ENCODE data around the gene ZNF75A. TPM values are rescaled to one million over a fixed set of nuclear protein-coding genes. Genes with fewer than 3 reads are reported as not detected.
A peak's percentile ranks its signal among the peaks of the same experiment; 100 is the strongest.
"Not testable (repeated sequence)": the region's sequence is repeated elsewhere in the genome, so short reads cannot be mapped to it uniquely, and the experiment has no call there.

Gene ZNF75A
- total and polyA plus RNA-seq, 12 donors = 7.9 to 46.4 (median 24.0) TPM

- no peak for TF ChIP-seq POLR2A (IDR thresholded peaks at IDR 0.05)
- no peak for TF ChIP-seq CTCF (IDR thresholded peaks at IDR 0.05)
- no peaks in the 10 kb centered on the region for H3K27me3 ChIP-seq
- intact Hi-C loops (cut with DNase I) = loop anchor here in 1 of 2 donors (10.0 kb wide), 1 partner anchor 227 kb away; the partner anchor contains the start of gene C16orf90
- 38 to 50% (median 43%) methylated on average over 1 of the region's 1 CpG for WGBS, 4 donors
- peaks cover 0 to 22% of the 10 kb centered on the region in 2 donors for H3K4me1 ChIP-seq (replicated peaks in 1 of 2)
- peak in 6 of 7 donors; percentile 46 to 72 (median 50) for DNase-seq
- no peaks in the 10 kb centered on the region for H3K9me3 ChIP-seq (replicated peaks in 1 of 3)
- peak overlapping the region in 1 of 5 donors; percentile 19 for H3K27ac ChIP-seq
- no peaks in the 10 kb centered on the region for H3K36me3 ChIP-seq (replicated peaks in 1 of 2)
- H3K4me3 ChIP-seq = no peak overlapping the region
Measured at GRCh38 chr16:3268294-3268693, 37.0 kb upstream of the ZNF75A start.

- H3K27me3 ChIP-seq; H3K36me3 ChIP-seq (replicated peaks in 1 of 2); H3K9me3 ChIP-seq (replicated peaks in 1 of 3); DNase-seq; H3K4me3 ChIP-seq; intact Hi-C loops (cut with DNase I); H3K27ac ChIP-seq: not testable (repeated sequence)
- peaks cover 0 to 15% of the 10 kb centered on the region in 2 donors for H3K4me1 ChIP-seq (replicated peaks in 1 of 2)
- WGBS, 4 donors = 45 to 62% (median 52%) methylated on average over 5 of the region's 5 CpGs
Measured at GRCh38 chr16:3270718-3271117, 34.6 kb upstream of the ZNF75A start.

- intact Hi-C loops (cut with DNase I); H3K27me3 ChIP-seq; H3K36me3 ChIP-seq (replicated peaks in 1 of 2); DNase-seq; H3K9me3 ChIP-seq (replicated peaks in 1 of 3); H3K4me3 ChIP-seq; H3K4me1 ChIP-seq (replicated peaks in 1 of 2); H3K27ac ChIP-seq: not testable (repeated sequence)
- WGBS, 4 donors = 91 to 95% (median 93%) methylated on average over 17 to 22 of the region's 22 CpGs
Measured at GRCh38 chr16:3271281-3271680, 34.0 kb upstream of the ZNF75A start.

GRCh38 chr16:3274490-3274889, 30.8 kb upstream of the ZNF75A start:
- no peak overlapping the region for H3K4me3 ChIP-seq
- 41 to 53% (median 47%) methylated on average over 4 of the region's 4 CpGs for WGBS, 4 donors
- intact Hi-C loops (cut with DNase I) = no loop called here
- H3K9me3 ChIP-seq (replicated peaks in 1 of 3) = no peaks in the 10 kb centered on the region
- DNase-seq = peak in 2 of 7 donors; percentile 49 to 54
- H3K27me3 ChIP-seq = no peaks in the 10 kb centered on the region
- no peaks in the 10 kb centered on the region for H3K4me1 ChIP-seq (replicated peaks in 1 of 2)
- TF ChIP-seq CTCF (IDR thresholded peaks at IDR 0.05) = no peak
- no peak for TF ChIP-seq POLR2A (IDR thresholded peaks at IDR 0.05)
- no peak overlapping the region for H3K27ac ChIP-seq
- no peaks in the 10 kb centered on the region for H3K36me3 ChIP-seq (replicated peaks in 1 of 2)

GRCh38 chr16:3274947-3275346, 30.4 kb upstream of the ZNF75A start:
- H3K9me3 ChIP-seq (replicated peaks in 1 of 3) = no peaks in the 10 kb centered on the region
- no peak overlapping the region for H3K4me3 ChIP-seq
- intact Hi-C loops (cut with DNase I) = no loop called here
- DNase-seq = peak in 1 of 7 donors; percentile 17
- no peaks in the 10 kb centered on the region for H3K27me3 ChIP-seq
- TF ChIP-seq CTCF (IDR thresholded peaks at IDR 0.05) (no peak), POLR2A (IDR thresholded peaks at IDR 0.05) (no peak)
- no peak overlapping the region for H3K27ac ChIP-seq
- no peaks in the 10 kb centered on the region for H3K36me3 ChIP-seq (replicated peaks in 1 of 2)
- no peaks in the 10 kb centered on the region for H3K4me1 ChIP-seq (replicated peaks in 1 of 2)

Data from adrenal gland (tissue), 12 donors.